Measurements from ENCODE around the gene CTTN.

CTTN gene
- long read RNA-seq, transcript CTTN-202 (17 exons, 3,272 nt) = major isoform, 5 of 14 reads
- long read RNA-seq, partial matches to known transcripts = 2 of 14 reads
- long read RNA-seq, other reads (novel, unspliced or antisense) = 7 of 14 reads

GRCh38 chr11:70397983-70398833 is at the start of gene CTTN:
TSS of gene CTTN (plus strand) at chr11:70398529. CDS start at chr11:70407298, 8,769 bp downstream.
- TF ChIP-seq POLR2AphosphoS5 (IDR thresholded peaks at IDR 0.05; ENCODE audit: low read depth) (peak; percentile 97), SPI1 (IDR thresholded peaks at IDR 0.05; ENCODE audit: borderline replicate concordance, low read depth) (peak; percentile 81; the same call in 1 of the 2 replicates), GABPA (IDR thresholded peaks at IDR 0.05; ENCODE audit: low read depth) (peak; percentile 45; the same call in 1 of the 2 replicates), REST (IDR thresholded peaks at IDR 0.05; ENCODE audit: insufficient replicate concordance, low read depth) (no peak)
- TF ChIP-seq, protein P1, sequence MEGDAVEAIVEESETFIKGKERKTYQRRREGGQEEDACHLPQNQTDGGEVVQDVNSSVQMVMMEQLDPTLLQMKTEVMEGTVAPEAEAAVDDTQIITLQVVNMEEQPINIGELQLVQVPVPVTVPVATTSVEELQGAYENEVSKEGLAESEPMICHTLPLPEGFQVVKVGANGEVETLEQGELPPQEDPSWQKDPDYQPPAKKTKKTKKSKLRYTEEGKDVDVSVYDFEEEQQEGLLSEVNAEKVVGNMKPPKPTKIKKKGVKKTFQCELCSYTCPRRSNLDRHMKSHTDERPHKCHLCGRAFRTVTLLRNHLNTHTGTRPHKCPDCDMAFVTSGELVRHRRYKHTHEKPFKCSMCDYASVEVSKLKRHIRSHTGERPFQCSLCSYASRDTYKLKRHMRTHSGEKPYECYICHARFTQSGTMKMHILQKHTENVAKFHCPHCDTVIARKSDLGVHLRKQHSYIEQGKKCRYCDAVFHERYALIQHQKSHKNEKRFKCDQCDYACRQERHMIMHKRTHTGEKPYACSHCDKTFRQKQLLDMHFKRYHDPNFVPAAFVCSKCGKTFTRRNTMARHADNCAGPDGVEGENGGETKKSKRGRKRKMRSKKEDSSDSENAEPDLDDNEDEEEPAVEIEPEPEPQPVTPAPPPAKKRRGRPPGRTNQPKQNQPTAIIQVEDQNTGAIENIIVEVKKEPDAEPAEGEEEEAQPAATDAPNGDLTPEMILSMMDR (IDR thresholded peaks at IDR 0.05; ENCODE audit: insufficient read depth, low read length) = no peak
- DNase-seq (ENCODE audit: low read depth in 1 of 2, low spot score in 1 of 2) = peak; percentile 58 to 82
- Histone ChIP-seq H3K27ac (replicated peaks) (no peak within 1 kb of the TSS), H3K27me3 (ENCODE audit: insufficient read depth, poor library complexity, severe bottlenecking) (peaks cover 48% of the 10 kb centered on the region), H3K4me3 (replicated peaks; ENCODE audit: insufficient read depth, low read length) (peak within 1 kb of the TSS; percentile 33)

DNA sequence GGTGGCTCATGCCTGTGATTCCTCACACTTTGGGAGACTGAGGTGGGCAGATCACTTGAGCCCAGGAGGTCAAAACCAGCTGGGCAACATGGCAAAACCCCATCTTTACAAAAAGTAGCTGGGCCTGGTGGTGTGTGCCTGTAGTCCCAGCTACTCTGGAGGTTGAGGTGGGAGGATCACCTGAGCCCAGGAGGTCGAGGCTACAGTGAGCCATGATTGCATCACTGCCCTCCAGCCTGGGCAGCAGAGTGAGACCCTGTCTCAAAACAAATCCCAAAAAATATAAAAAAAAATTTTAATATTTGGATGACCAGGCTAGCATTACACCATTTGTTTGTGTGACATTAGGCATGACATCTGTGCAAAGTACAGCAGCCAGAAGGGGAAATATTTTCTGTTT is 49.7 kb upstream of the CTTN start:
- DNase-seq (ENCODE audit: low read depth in 1 of 2, low spot score in 1 of 2) = no peak
- H3K4me3 ChIP-seq (replicated peaks; ENCODE audit: insufficient read depth, low read length) = no peak overlapping the region
- no peak for TF ChIP-seq GABPA (IDR thresholded peaks at IDR 0.05; ENCODE audit: low read depth)
- TF ChIP-seq POLR2AphosphoS5 (IDR thresholded peaks at IDR 0.05; ENCODE audit: low read depth) = no peak
- TF ChIP-seq SPI1 (IDR thresholded peaks at IDR 0.05; ENCODE audit: borderline replicate concordance, low read depth) = no peak
- TF ChIP-seq, protein P1 (IDR thresholded peaks at IDR 0.05; ENCODE audit: insufficient read depth, low read length) = no peak
- no peak for TF ChIP-seq REST (IDR thresholded peaks at IDR 0.05; ENCODE audit: insufficient replicate concordance, low read depth)
- no peak overlapping the region for H3K27ac ChIP-seq (replicated peaks)
- H3K27me3 ChIP-seq (ENCODE audit: insufficient read depth, poor library complexity, severe bottlenecking) = no peaks in the 10 kb centered on the region

DNA sequence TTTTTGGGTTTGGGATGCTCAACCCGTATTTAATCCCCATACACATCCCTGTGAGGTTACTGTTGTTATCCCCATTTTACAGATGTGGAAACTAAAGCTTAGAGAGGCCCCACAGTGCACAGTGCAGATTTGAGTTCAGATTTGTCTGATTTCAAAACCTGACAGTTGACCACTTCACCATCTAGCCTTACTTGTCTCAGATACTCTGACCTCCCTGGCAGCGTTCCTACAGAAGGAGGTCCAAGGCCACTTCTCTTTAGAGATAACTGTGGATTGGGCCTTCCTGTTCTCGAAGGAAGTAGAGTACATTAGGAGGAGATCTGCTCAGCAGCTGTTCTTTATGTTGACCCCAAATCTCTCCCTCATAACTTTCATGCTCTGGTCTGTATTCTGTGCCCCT is 46.7 kb upstream of the CTTN start:
- H3K27me3 ChIP-seq (ENCODE audit: insufficient read depth, poor library complexity, severe bottlenecking) = no peaks in the 10 kb centered on the region
- TF ChIP-seq SPI1 (IDR thresholded peaks at IDR 0.05; ENCODE audit: borderline replicate concordance, low read depth) = no peak
- TF ChIP-seq POLR2AphosphoS5 (IDR thresholded peaks at IDR 0.05; ENCODE audit: low read depth) = no peak
- no peak for TF ChIP-seq REST (IDR thresholded peaks at IDR 0.05; ENCODE audit: insufficient replicate concordance, low read depth)
- TF ChIP-seq, protein P1 (IDR thresholded peaks at IDR 0.05; ENCODE audit: insufficient read depth, low read length) = no peak
- TF ChIP-seq GABPA (IDR thresholded peaks at IDR 0.05; ENCODE audit: low read depth) = no peak

More for the DNA sequence above, 46.7 kb upstream of the CTTN start:
- no peak overlapping the region for H3K4me3 ChIP-seq (replicated peaks; ENCODE audit: insufficient read depth, low read length)
- no peak overlapping the region for H3K27ac ChIP-seq (replicated peaks)
- no peak for DNase-seq (ENCODE audit: low read depth in 1 of 2, low spot score in 1 of 2)

Measured in HL-60 (cell line).